HUES6 (cell line): ENCODE results near the gene ZMIZ1.

Source experiments
- H3K27ac ChIP-seq: 2 replicates; pipeline ENCODE4 v1.7.0; 2013; ENCODE audit warnings: low read depth, mild to moderate bottlenecking, low read length, inconsistent platforms
- H3K27me3 ChIP-seq: 2 replicates; pipeline ENCODE4 v1.6.1; 2013; ENCODE audit warnings: low read length; ENCODE audit not compliant: control insufficient read depth, insufficient read depth
- H3K36me3 ChIP-seq: 2 replicates; pipeline ENCODE4 v1.6.1; 2013; ENCODE audit warnings: low read length; ENCODE audit not compliant: control insufficient read depth, insufficient read depth
- H3K4me1 ChIP-seq: 2 replicates; pipeline ENCODE4 v1.6.1; 2013; ENCODE audit warnings: low read length; ENCODE audit not compliant: control insufficient read depth, insufficient read depth
- H3K4me3 ChIP-seq: 2 replicates; pipeline ENCODE4 v1.5.1; 2013; ENCODE audit warnings: low read depth, low read length
- H3K9ac ChIP-seq: one replicate; pipeline ENCODE4 v1.6.1; 2013; ENCODE audit warnings: mild to moderate bottlenecking, low read length
- H3K9me3 ChIP-seq: 2 replicates; pipeline ENCODE4 v1.6.1; 2013; ENCODE audit warnings: low read depth, low read length; ENCODE audit not compliant: control insufficient read depth, insufficient read depth

The ZMIZ1 gene

GRCh38 chr10:79353000-79353406 lies 284.2 kb downstream of the ZMIZ1 start:
- Histone ChIP-seq H3K27me3 (no peaks in the 10 kb centered on the region), H3K4me1 (peaks cover 7% of the 10 kb centered on the region; the same call in 1 of the 2 replicates), H3K27ac (no peak overlapping the region), H3K9me3 (no peaks in the 10 kb centered on the region), H3K9ac (no peak overlapping the region), H3K36me3 (peaks cover 70% of the 10 kb centered on the region), H3K4me3 (no peak overlapping the region)

GRCh38 chr10:79353726-79354125 lies 285.0 kb downstream of the ZMIZ1 start:
- no peak overlapping the region for H3K4me3 ChIP-seq
- no peak overlapping the region for H3K27ac ChIP-seq
- H3K27me3 ChIP-seq, result no peaks in the 10 kb centered on the region
- H3K9me3 ChIP-seq, result no peaks in the 10 kb centered on the region
- no peak overlapping the region for H3K9ac ChIP-seq
- H3K4me1 ChIP-seq, result no peaks in the 10 kb centered on the region
- peaks cover 68% of the 10 kb centered on the region for H3K36me3 ChIP-seq

GRCh38 chr10:79354141-79354540 lies 285.4 kb downstream of the ZMIZ1 start:
- H3K27ac ChIP-seq, result no peak overlapping the region
- H3K36me3 ChIP-seq, result peaks cover 64% of the 10 kb centered on the region
- H3K9ac ChIP-seq, result no peak overlapping the region
- H3K9me3 ChIP-seq, result no peaks in the 10 kb centered on the region
- H3K4me1 ChIP-seq, result no peaks in the 10 kb centered on the region
- no peaks in the 10 kb centered on the region for H3K27me3 ChIP-seq
- no peak overlapping the region for H3K4me3 ChIP-seq

- Histone ChIP-seq H3K27me3 (no peaks in the 10 kb centered on the region), H3K36me3 (peaks cover 59% of the 10 kb centered on the region), H3K9ac (no peak overlapping the region), H3K9me3 (no peaks in the 10 kb centered on the region), H3K27ac (no peak overlapping the region), H3K4me3 (no peak overlapping the region), H3K4me1 (no peaks in the 10 kb centered on the region)
Observed at GRCh38 chr10:79354615-79355014, 285.8 kb downstream of the ZMIZ1 start.

- no peak overlapping the region for H3K4me3 ChIP-seq
- H3K4me1 ChIP-seq, result no peaks in the 10 kb centered on the region
- H3K9me3 ChIP-seq, result no peaks in the 10 kb centered on the region
- no peak overlapping the region for H3K27ac ChIP-seq
- H3K36me3 ChIP-seq, result peaks cover 50% of the 10 kb centered on the region
- no peak overlapping the region for H3K9ac ChIP-seq
- no peaks in the 10 kb centered on the region for H3K27me3 ChIP-seq
Observed at GRCh38 chr10:79355420-79356017, 286.8 kb downstream of the ZMIZ1 start.

- H3K27me3 ChIP-seq, result no peaks in the 10 kb centered on the region
- H3K9me3 ChIP-seq, result no peaks in the 10 kb centered on the region
- H3K4me1 ChIP-seq, result no peaks in the 10 kb centered on the region
- H3K36me3 ChIP-seq, result peaks cover 44% of the 10 kb centered on the region
- no peak overlapping the region for H3K9ac ChIP-seq
- no peak overlapping the region for H3K4me3 ChIP-seq
- no peak overlapping the region for H3K27ac ChIP-seq
Observed at GRCh38 chr10:79356104-79356503, 287.3 kb downstream of the ZMIZ1 start.

GRCh38 chr10:79357180-79357579 lies 288.4 kb downstream of the ZMIZ1 start:
- Histone ChIP-seq H3K4me3 (no peak overlapping the region), H3K9ac (no peak overlapping the region), H3K27me3 (no peaks in the 10 kb centered on the region), H3K27ac (no peak overlapping the region), H3K36me3 (peaks cover 34% of the 10 kb centered on the region), H3K4me1 (no peaks in the 10 kb centered on the region), H3K9me3 (no peaks in the 10 kb centered on the region)

- H3K27ac ChIP-seq, result no peak overlapping the region
- no peaks in the 10 kb centered on the region for H3K27me3 ChIP-seq
- no peak overlapping the region for H3K4me3 ChIP-seq
- no peak overlapping the region for H3K9ac ChIP-seq
- H3K4me1 ChIP-seq, result no peaks in the 10 kb centered on the region
- peaks cover 17% of the 10 kb centered on the region for H3K36me3 ChIP-seq
- H3K9me3 ChIP-seq, result peaks cover 3% of the 10 kb centered on the region; the same call in 1 of the 2 replicates
Observed at GRCh38 chr10:79358811-79359210, 290.0 kb downstream of the ZMIZ1 start.

GRCh38 chr10:79359816-79360498 lies 291.2 kb downstream of the ZMIZ1 start:
- no peaks in the 10 kb centered on the region for H3K27me3 ChIP-seq
- peaks cover 6% of the 10 kb centered on the region for H3K36me3 ChIP-seq
- no peaks in the 10 kb centered on the region for H3K4me1 ChIP-seq
- no peak overlapping the region for H3K27ac ChIP-seq
- peaks cover 3% of the 10 kb centered on the region; the same call in 1 of the 2 replicates for H3K9me3 ChIP-seq
- no peak overlapping the region for H3K9ac ChIP-seq
- no peak overlapping the region for H3K4me3 ChIP-seq

GRCh38 chr10:79360499-79361342 lies 292.0 kb downstream of the ZMIZ1 start:
- Histone ChIP-seq H3K9ac (no peak overlapping the region), H3K36me3 (no peaks in the 10 kb centered on the region), H3K27ac (no peak overlapping the region), H3K4me3 (no peak overlapping the region), H3K9me3 (peaks cover 3% of the 10 kb centered on the region; the same call in 1 of the 2 replicates), H3K27me3 (no peaks in the 10 kb centered on the region), H3K4me1 (no peaks in the 10 kb centered on the region)
